GM10266 (cell line): ENCODE measurements around the gene KASH5.

Experiments used
- DNase-seq: peaks from one replicate; pipeline ENCODE4 v3.0.0; 2012; ENCODE audit errors: extremely low spot score
- TF ChIP-seq, protein P1 (sequence below): IDR thresholded peaks from 2 replicates; pipeline ENCODE4 v1.5.1; 2012; ENCODE audit warnings: mild to moderate bottlenecking, low read depth; ENCODE audit not compliant: control insufficient read depth, insufficient read depth; ENCODE audit errors: missing control alignments

The KASH5 gene

DNA sequence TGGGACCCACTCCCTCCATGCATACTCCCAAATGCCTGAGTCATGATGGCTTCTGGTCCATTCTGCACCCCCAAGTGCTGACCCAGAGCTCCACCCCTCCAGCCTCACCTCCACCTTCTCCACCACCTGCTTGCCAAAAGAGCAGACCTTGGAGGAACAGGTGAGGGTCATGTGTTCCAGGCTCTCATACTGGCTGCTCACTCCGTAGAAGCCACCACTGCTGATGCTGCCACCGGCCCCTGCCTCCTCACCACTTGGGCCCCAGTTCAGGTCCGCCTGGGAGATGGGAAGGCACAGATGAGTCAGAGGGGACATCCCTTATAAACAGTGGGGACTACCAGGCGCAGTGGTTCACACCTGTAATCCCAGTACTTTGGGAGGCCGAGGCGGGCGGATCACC lies 44.9 kb upstream of the KASH5 start:
- TF ChIP-seq, protein P1, sequence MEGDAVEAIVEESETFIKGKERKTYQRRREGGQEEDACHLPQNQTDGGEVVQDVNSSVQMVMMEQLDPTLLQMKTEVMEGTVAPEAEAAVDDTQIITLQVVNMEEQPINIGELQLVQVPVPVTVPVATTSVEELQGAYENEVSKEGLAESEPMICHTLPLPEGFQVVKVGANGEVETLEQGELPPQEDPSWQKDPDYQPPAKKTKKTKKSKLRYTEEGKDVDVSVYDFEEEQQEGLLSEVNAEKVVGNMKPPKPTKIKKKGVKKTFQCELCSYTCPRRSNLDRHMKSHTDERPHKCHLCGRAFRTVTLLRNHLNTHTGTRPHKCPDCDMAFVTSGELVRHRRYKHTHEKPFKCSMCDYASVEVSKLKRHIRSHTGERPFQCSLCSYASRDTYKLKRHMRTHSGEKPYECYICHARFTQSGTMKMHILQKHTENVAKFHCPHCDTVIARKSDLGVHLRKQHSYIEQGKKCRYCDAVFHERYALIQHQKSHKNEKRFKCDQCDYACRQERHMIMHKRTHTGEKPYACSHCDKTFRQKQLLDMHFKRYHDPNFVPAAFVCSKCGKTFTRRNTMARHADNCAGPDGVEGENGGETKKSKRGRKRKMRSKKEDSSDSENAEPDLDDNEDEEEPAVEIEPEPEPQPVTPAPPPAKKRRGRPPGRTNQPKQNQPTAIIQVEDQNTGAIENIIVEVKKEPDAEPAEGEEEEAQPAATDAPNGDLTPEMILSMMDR: no peak
- no peak for DNase-seq

GRCh38 chr19:49344505-49345423 lies 43.3 kb upstream of the KASH5 start:
- TF ChIP-seq, protein P1: no peak
- no peak for DNase-seq

DNA sequence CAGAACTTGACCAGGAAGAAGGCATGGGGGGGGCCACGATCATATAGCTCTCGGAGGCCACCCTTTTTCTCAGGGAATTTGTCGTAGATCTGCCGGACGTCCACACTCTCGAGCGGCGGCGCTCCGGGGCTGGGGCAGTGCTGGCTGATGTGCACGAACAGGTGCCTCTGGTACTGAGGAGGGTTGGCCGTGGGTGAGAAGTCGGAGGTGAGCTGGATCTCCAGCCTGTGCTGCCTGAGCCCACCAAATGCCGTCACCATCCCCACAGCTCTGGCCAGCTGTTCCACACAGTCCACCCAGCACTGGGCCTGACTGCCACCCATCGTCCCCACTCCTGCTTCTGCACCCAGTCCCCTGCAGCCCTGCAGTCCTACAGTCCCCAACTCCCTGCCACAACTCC lies 40.9 kb upstream of the KASH5 start:
- TF ChIP-seq, protein P1: no peak

GRCh38 chr19:49347835-49348234 lies 40.2 kb upstream of the KASH5 start:
- no peak for DNase-seq
- TF ChIP-seq, protein P1: no peak

More for the DNA sequence above, 40.9 kb upstream of the KASH5 start:
- DNase-seq: no peak

DNA sequence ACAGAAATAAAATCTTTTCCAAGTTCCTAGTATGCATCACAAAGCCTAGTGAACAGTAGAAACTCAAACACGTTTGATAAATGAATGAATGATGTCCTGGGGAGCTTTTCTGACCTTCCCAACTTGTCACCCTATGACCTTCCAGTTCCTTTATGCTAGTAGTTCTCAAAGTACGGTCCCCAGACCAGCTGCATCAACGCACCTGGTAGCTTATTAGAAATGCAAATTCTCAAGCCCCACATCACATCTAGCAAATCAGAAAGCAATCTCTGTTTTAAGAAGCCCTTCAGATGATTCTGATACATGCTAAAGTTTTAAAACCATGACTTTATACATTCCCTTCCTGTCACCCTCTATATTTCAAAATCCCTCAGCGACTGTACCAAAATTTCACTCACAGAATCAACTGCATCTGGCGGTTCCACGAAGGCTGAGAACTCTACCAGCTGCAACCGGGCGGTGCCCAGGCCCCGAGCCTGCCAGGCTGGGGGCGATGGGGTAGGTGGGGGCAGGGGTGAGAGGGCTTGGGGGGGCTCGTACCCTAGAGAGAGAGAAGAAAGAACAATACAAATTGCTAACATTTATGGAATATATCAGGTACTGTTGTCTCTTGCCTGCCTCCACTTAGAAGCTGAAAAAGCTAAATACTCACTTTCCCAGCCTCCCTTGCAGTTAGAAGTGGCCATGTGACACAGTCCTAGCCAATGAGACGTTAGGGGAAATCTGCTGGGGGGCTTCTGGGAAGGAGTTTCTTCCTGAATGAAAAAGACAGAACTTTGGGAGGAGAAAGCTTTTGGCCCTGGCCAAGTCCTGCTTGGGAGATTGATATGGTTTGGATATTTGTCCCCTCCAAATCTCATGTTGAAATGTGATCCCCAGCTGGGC lies 39.5 kb upstream of the KASH5 start:
- TF ChIP-seq, protein P1: no peak
- no peak for DNase-seq

GRCh38 chr19:49349567-49349966 lies 38.5 kb upstream of the KASH5 start:
- TF ChIP-seq, protein P1: no peak
- no peak for DNase-seq
